Activated naive CD4-positive, alpha-beta T cell treated with anti-CD3 and anti-CD28 coated beads for 36 hours (primary cell): ENCODE results near the gene CFAP97. TPM values are rescaled to one million over a fixed set of nuclear protein-coding genes. Genes with fewer than 3 reads are reported as not detected.
"Not testable (repeated sequence)": the region's sequence is repeated elsewhere in the genome, so short reads cannot be mapped to it uniquely, and the experiment has no call there.

Experiments used
- CTCF ChIA-PET: fragments of 350-600 bp; sonication (Branson Sonifier 250); formaldehyde crosslinking; loops from one replicate; lab custom pipeline; 2021; ENCODE audit warnings: antibody characterized with exemption; lab: Charles Lee
- DNase-seq: peaks from one replicate; pipeline ENCODE4 v3.0.0-alpha.2; 2020
- H3K27ac Mint-ChIP-seq: one replicate; pipeline ENCODE4 v1.8.0; 2021; ENCODE audit warnings: mild to moderate bottlenecking, mixed read lengths
- H3K27me3 Mint-ChIP-seq: one replicate; pipeline ENCODE4 v1.8.0; 2021; ENCODE audit warnings: low read depth, mixed read lengths
- H3K36me3 Mint-ChIP-seq: one replicate; pipeline ENCODE4 v1.8.0; 2021; ENCODE audit warnings: low read depth, mixed read lengths
- H3K4me1 Mint-ChIP-seq: one replicate; pipeline ENCODE4 v1.8.0; 2021; ENCODE audit warnings: low read depth, mixed read lengths
- H3K4me3 Mint-ChIP-seq: one replicate; pipeline ENCODE4 v1.8.0; 2021; ENCODE audit warnings: mild to moderate bottlenecking, moderate library complexity, mixed read lengths
- H3K9me3 Mint-ChIP-seq: one replicate; pipeline ENCODE4 v1.8.0; 2021; ENCODE audit warnings: mixed read lengths
- intact Hi-C: fragments of 100-400 bp; cut with micrococcal nuclease; formaldehyde crosslinking; loops from one replicate; pipeline ENCODE4 v1.15.1; 2023
- total RNA-seq, 2 experiments: library from RNA; stranded (reverse); gene quantifications; one replicate each; pipeline ENCODE4 v1.2.3, GENCODE V29; 2021

CFAP97 gene
- total RNA-seq, 2 experiments from 2014 or later: 38.4 to 43.6 TPM

- Mint-ChIP-seq H3K27ac (no peak overlapping the region), H3K4me3 (no peak overlapping the region), H3K9me3 (no peaks in the 10 kb centered on the region), H3K36me3 (peaks cover 8% of the 10 kb centered on the region), H3K4me1 (peaks cover 26% of the 10 kb centered on the region), H3K27me3 (no peaks in the 10 kb centered on the region)
- DNase-seq: no peak
- CTCF ChIA-PET: interaction anchor here (0.9 to 1.2 kb wide), 2 partner anchors 36 to 62 kb away, joined by 3 to 4 read pairs; no protein-coding TSS in a partner anchor
- intact Hi-C loops: no loop called here
These were observed 15.9 kb upstream of the CFAP97 start for GRCh38 chr4:185219551-185220344.

- no peak for DNase-seq
- intact Hi-C loops: no loop called here
- Mint-ChIP-seq H3K36me3 (peaks cover 8% of the 10 kb centered on the region), H3K9me3 (no peaks in the 10 kb centered on the region), H3K4me1 (peaks cover 28% of the 10 kb centered on the region), H3K27me3 (no peaks in the 10 kb centered on the region), H3K4me3 (no peak overlapping the region), H3K27ac (peak overlapping the region; percentile 22)
- CTCF ChIA-PET: no interaction called here
These were observed 14.5 kb upstream of the CFAP97 start for GRCh38 chr4:185218312-185218711.

- no peaks in the 10 kb centered on the region for H3K27me3 Mint-ChIP-seq
- no peaks in the 10 kb centered on the region for H3K9me3 Mint-ChIP-seq
- peaks cover 7% of the 10 kb centered on the region for H3K36me3 Mint-ChIP-seq
- peaks cover 31% of the 10 kb centered on the region for H3K4me1 Mint-ChIP-seq
- no peak overlapping the region for H3K27ac Mint-ChIP-seq
- no peak overlapping the region for H3K4me3 Mint-ChIP-seq
- intact Hi-C loops: no loop called here
- CTCF ChIA-PET: interaction anchor here (0.7 kb wide), 1 partner anchor 217 kb away, joined by 3 read pairs; no protein-coding TSS in a partner anchor
- DNase-seq: no peak
These were observed 13.7 kb upstream of the CFAP97 start for GRCh38 chr4:185217408-185217975.

- no peak for DNase-seq
- Mint-ChIP-seq H3K9me3 (no peaks in the 10 kb centered on the region), H3K4me3 (no peak overlapping the region), H3K36me3 (no peaks in the 10 kb centered on the region), H3K27me3 (no peaks in the 10 kb centered on the region), H3K4me1 (peaks cover 42% of the 10 kb centered on the region), H3K27ac (no peak overlapping the region)
- CTCF ChIA-PET: no interaction called here
- intact Hi-C loops: no loop called here
These were observed 11.5 kb upstream of the CFAP97 start for GRCh38 chr4:185215261-185215660.

- Mint-ChIP-seq H3K4me3 (no peak overlapping the region), H3K27me3 (no peaks in the 10 kb centered on the region), H3K27ac (no peak overlapping the region), H3K9me3 (no peaks in the 10 kb centered on the region), H3K36me3 (no peaks in the 10 kb centered on the region), H3K4me1 (peaks cover 38% of the 10 kb centered on the region)
- CTCF ChIA-PET: no interaction called here
- intact Hi-C loops: no loop called here
- no peak for DNase-seq
These were observed 10.1 kb upstream of the CFAP97 start for GRCh38 chr4:185213877-185214276.

GRCh38 chr4:185212581-185212980, 8.8 kb upstream of the CFAP97 start:
- Mint-ChIP-seq H3K36me3 (no peaks in the 10 kb centered on the region), H3K4me3 (no peak overlapping the region), H3K27ac (no peak overlapping the region), H3K27me3 (no peaks in the 10 kb centered on the region), H3K9me3 (no peaks in the 10 kb centered on the region), H3K4me1 (peaks cover 39% of the 10 kb centered on the region)
- CTCF ChIA-PET: interaction anchor here (1.0 to 1.3 kb wide), 5 partner anchors 8 to 382 kb away, joined by 3 to 4 read pairs (median 3); no protein-coding TSS in a partner anchor
- intact Hi-C loops: no loop called here
- no peak for DNase-seq

GRCh38 chr4:185211641-185212040, 7.8 kb upstream of the CFAP97 start:
- CTCF ChIA-PET: interaction anchor here (0.6 to 1.2 kb wide), 4 partner anchors 9 to 51 kb away, joined by 3 to 4 read pairs (median 4); no protein-coding TSS in a partner anchor
- Mint-ChIP-seq H3K36me3 (no peaks in the 10 kb centered on the region), H3K27me3 (no peaks in the 10 kb centered on the region), H3K4me1 (peaks cover 32% of the 10 kb centered on the region), H3K27ac (no peak overlapping the region), H3K9me3 (no peaks in the 10 kb centered on the region), H3K4me3 (peak overlapping the region; percentile 84)
- DNase-seq: no peak
- intact Hi-C loops: no loop called here

GRCh38 chr4:185211035-185211434, 7.2 kb upstream of the CFAP97 start:
- intact Hi-C loops: no loop called here

GRCh38 chr4:185210102-185210981, 6.5 kb upstream of the CFAP97 start:
- no peaks in the 10 kb centered on the region for H3K27me3 Mint-ChIP-seq
- CTCF ChIA-PET: interaction anchor here (1.2 to 1.8 kb wide), 2 partner anchors 27 to 194 kb away, joined by 3 to 5 read pairs; no protein-coding TSS in a partner anchor
- H3K4me1 Mint-ChIP-seq: peaks cover 23% of the 10 kb centered on the region
- H3K9me3 Mint-ChIP-seq: no peaks in the 10 kb centered on the region
- no peaks in the 10 kb centered on the region for H3K36me3 Mint-ChIP-seq
- H3K27ac Mint-ChIP-seq: peak overlapping the region; percentile 69
- intact Hi-C loops: no loop called here
- peak; percentile 56 for DNase-seq
- peak overlapping the region; percentile 84 for H3K4me3 Mint-ChIP-seq

More at GRCh38 chr4:185211035-185211434, 7.2 kb upstream of the CFAP97 start:
- Mint-ChIP-seq H3K27me3 (no peaks in the 10 kb centered on the region), H3K4me1 (peaks cover 26% of the 10 kb centered on the region), H3K4me3 (peak overlapping the region; percentile 84), H3K27ac (no peak overlapping the region), H3K36me3 (no peaks in the 10 kb centered on the region), H3K9me3 (no peaks in the 10 kb centered on the region)
- no peak for DNase-seq
- CTCF ChIA-PET: interaction anchor here (0.6 to 1.2 kb wide), 2 partner anchors 23 to 27 kb away, joined by 3 to 4 read pairs; no protein-coding TSS in a partner anchor

GRCh38 chr4:185209852-185210101, 6.0 kb upstream of the CFAP97 start:
- not testable (repeated sequence) for DNase-seq, H3K9me3 Mint-ChIP-seq, H3K27ac Mint-ChIP-seq, H3K27me3 Mint-ChIP-seq, H3K36me3 Mint-ChIP-seq, H3K4me3 Mint-ChIP-seq
- peaks cover 24% of the 10 kb centered on the region for H3K4me1 Mint-ChIP-seq
- CTCF ChIA-PET: interaction anchor here (1.2 to 1.8 kb wide), 2 partner anchors 26 to 195 kb away, joined by 3 to 5 read pairs; no protein-coding TSS in a partner anchor
- intact Hi-C loops: loop anchor here (1.0 to 10.0 kb wide), 7 partner anchors 29 to 1765 kb away; partner anchors contain the start of genes ANKRD37, CCDC110, CDKN2AIP and ING2

GRCh38 chr4:185209031-185209851, 5.4 kb upstream of the CFAP97 start, which contains the start of gene SNX25:
TSS of gene SNX25 (plus strand) at chr4:185209598. CDS start at chr4:185209827, 229 bp downstream.
- H3K4me3 Mint-ChIP-seq: peak within 1 kb of the TSS; percentile 84
- H3K9me3 Mint-ChIP-seq: no peaks in the 10 kb centered on the region
- peaks cover 28% of the 10 kb centered on the region for H3K4me1 Mint-ChIP-seq
- H3K36me3 Mint-ChIP-seq: no peaks in the 10 kb centered on the region
- peak within 1 kb of the TSS; percentile 71 for H3K27ac Mint-ChIP-seq
- intact Hi-C loops: loop anchor here (1.0 to 10.0 kb wide), 7 partner anchors 29 to 1764 kb away; partner anchors contain the start of genes ANKRD37, CCDC110, CDKN2AIP and ING2
- H3K27me3 Mint-ChIP-seq: no peaks in the 10 kb centered on the region
- peak; percentile 84 for DNase-seq
- CTCF ChIA-PET: interaction anchor here (1.2 to 1.8 kb wide), 2 partner anchors 26 to 195 kb away, joined by 3 to 5 read pairs; no protein-coding TSS in a partner anchor
